ENCODE results near the gene OTUD1. TPM values are rescaled to one million over a fixed set of nuclear protein-coding genes. Genes with fewer than 3 reads are reported as not detected.

The OTUD1 gene
- total and polyA plus RNA-seq, 2 donors (not counting 1 experiment from before 2014, with no cell fraction given): 3.7 to 6.8 TPM

DNA sequence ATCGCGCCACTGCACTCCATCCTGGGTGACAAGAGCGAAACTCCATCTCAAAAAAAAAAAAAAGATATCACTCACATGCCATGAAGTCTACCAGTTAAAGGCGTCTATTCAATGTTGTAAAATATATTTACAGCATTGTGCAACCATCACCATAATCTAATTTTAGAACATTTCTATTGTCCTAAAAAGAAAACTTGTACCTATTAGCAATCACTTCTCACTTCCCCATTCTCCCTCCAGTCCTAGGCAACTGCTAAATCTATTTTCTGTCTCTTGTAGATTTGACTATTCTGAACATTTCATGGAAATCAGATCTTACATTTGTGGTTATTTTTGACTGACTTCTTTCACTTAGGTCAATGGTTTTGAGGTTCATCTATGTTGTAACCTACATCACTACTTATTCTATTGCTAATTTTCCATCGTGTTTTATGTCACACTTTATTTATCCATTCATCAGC lies 25.2 kb upstream of the OTUD1 start:
- Histone ChIP-seq H3K9ac (ENCODE audit: insufficient read depth, low read length) (no peak overlapping the region), H3K9me3 (ENCODE audit: control insufficient read depth, insufficient read depth, low read depth, low read length) (no peaks in the 10 kb centered on the region), H3K4me3 (replicated peaks in 1 of 4; ENCODE audit: control extremely low read depth in 1 of 4, insufficient read depth in 1 of 4, low read depth in 3 of 4, low read length in 4 of 4) (no peak overlapping the region), H3K4me1 (ENCODE audit: control insufficient read depth, extremely low read depth, insufficient read depth, low read length) (no peaks in the 10 kb centered on the region), H3K27ac (ENCODE audit: insufficient read depth, low read length) (no peak overlapping the region), H3K36me3 (ENCODE audit: control insufficient read depth, insufficient read depth, low read length) (no peaks in the 10 kb centered on the region), H3K79me2 (ENCODE audit: control insufficient read depth, insufficient read depth, low read length) (no peaks in the 10 kb centered on the region), H3K27me3 (ENCODE audit: control insufficient read depth, insufficient read depth, low read length) (no peaks in the 10 kb centered on the region), H3K4me2 (ENCODE audit: extremely low read depth, insufficient read depth, low read length) (no peak overlapping the region), H4K20me1 (ENCODE audit: control insufficient read depth, extremely low read depth, insufficient read depth, low read length) (no peaks in the 10 kb centered on the region), H2AFZ (ENCODE audit: low read length) (no peak overlapping the region)
- DNase-seq (ENCODE audit: low read depth in 2 of 2): no peak
- no peak for TF ChIP-seq EZH2 (IDR thresholded peaks at IDR 0.05; ENCODE audit: low read length, missing control alignments)
- TF ChIP-seq, protein P1, sequence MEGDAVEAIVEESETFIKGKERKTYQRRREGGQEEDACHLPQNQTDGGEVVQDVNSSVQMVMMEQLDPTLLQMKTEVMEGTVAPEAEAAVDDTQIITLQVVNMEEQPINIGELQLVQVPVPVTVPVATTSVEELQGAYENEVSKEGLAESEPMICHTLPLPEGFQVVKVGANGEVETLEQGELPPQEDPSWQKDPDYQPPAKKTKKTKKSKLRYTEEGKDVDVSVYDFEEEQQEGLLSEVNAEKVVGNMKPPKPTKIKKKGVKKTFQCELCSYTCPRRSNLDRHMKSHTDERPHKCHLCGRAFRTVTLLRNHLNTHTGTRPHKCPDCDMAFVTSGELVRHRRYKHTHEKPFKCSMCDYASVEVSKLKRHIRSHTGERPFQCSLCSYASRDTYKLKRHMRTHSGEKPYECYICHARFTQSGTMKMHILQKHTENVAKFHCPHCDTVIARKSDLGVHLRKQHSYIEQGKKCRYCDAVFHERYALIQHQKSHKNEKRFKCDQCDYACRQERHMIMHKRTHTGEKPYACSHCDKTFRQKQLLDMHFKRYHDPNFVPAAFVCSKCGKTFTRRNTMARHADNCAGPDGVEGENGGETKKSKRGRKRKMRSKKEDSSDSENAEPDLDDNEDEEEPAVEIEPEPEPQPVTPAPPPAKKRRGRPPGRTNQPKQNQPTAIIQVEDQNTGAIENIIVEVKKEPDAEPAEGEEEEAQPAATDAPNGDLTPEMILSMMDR (conservative IDR thresholded peaks at IDR 0.05 in 1 of 2, IDR thresholded peaks at IDR 0.05 in 1 of 2; ENCODE audit: low read depth in 1 of 2, low read length in 2 of 2): no peak

DNA sequence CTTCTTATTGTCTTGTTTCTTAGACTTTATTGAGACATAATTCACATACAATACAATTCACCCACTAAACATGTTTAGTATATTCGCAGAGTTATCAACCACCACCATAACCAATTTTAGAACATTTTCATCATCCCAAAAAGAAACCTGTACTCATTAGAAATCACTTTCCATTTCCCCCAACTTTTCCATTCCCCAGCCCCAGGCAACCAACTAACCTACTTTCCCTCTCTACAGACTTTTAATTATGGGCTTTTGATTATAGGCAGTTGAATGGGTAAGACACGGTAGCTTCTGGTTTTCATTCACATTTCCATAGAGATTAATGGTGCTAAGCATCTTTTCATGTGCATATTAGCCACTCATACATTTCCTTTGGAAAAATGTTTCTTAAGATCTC lies 24.2 kb upstream of the OTUD1 start:
- Histone ChIP-seq H3K27ac (ENCODE audit: insufficient read depth, low read length) (no peak overlapping the region), H3K4me1 (ENCODE audit: control insufficient read depth, extremely low read depth, insufficient read depth, low read length) (no peaks in the 10 kb centered on the region), H3K79me2 (ENCODE audit: control insufficient read depth, insufficient read depth, low read length) (no peaks in the 10 kb centered on the region), H3K4me2 (ENCODE audit: extremely low read depth, insufficient read depth, low read length) (no peak overlapping the region), H3K27me3 (ENCODE audit: control insufficient read depth, insufficient read depth, low read length) (no peaks in the 10 kb centered on the region), H3K36me3 (ENCODE audit: control insufficient read depth, insufficient read depth, low read length) (no peaks in the 10 kb centered on the region), H3K9ac (ENCODE audit: insufficient read depth, low read length) (no peak overlapping the region), H2AFZ (ENCODE audit: low read length) (no peak overlapping the region), H4K20me1 (ENCODE audit: control insufficient read depth, extremely low read depth, insufficient read depth, low read length) (no peaks in the 10 kb centered on the region), H3K9me3 (ENCODE audit: control insufficient read depth, insufficient read depth, low read depth, low read length) (no peaks in the 10 kb centered on the region), H3K4me3 (replicated peaks in 1 of 4; ENCODE audit: control extremely low read depth in 1 of 4, insufficient read depth in 1 of 4, low read depth in 3 of 4, low read length in 4 of 4) (no peak overlapping the region)
- DNase-seq (ENCODE audit: low read depth in 2 of 2): no peak
- TF ChIP-seq, protein P1 (conservative IDR thresholded peaks at IDR 0.05 in 1 of 2, IDR thresholded peaks at IDR 0.05 in 1 of 2; ENCODE audit: low read depth in 1 of 2, low read length in 2 of 2): no peak
- no peak for TF ChIP-seq EZH2 (IDR thresholded peaks at IDR 0.05; ENCODE audit: low read length, missing control alignments)

DNA sequence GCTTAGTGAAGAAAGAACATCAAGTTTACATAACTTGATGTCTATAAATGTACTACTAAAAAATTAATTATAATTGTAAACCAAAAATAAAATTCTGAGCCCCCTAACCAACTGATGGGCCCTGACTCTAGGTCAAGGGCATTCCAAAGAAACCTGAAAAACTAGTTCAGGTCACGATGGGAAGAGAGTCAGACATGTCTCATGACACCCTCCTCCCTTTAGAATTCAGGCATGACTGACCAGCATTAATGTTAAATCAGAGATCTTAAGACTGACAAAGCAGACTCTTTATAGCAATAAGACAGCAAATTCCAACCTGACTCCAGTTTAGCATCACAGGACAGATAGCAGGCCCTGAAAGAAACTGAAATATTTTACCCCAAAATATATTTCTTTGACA lies 21.6 kb upstream of the OTUD1 start:
- H3K4me2 ChIP-seq (ENCODE audit: extremely low read depth, insufficient read depth, low read length): no peak overlapping the region
- H3K4me3 ChIP-seq (replicated peaks in 1 of 4; ENCODE audit: control extremely low read depth in 1 of 4, insufficient read depth in 1 of 4, low read depth in 3 of 4, low read length in 4 of 4): no peak overlapping the region
- H3K9ac ChIP-seq (ENCODE audit: insufficient read depth, low read length): no peak overlapping the region
- no peak overlapping the region for H3K27ac ChIP-seq (ENCODE audit: insufficient read depth, low read length)
- H3K9me3 ChIP-seq (ENCODE audit: control insufficient read depth, insufficient read depth, low read depth, low read length): no peaks in the 10 kb centered on the region
- no peaks in the 10 kb centered on the region for H3K79me2 ChIP-seq (ENCODE audit: control insufficient read depth, insufficient read depth, low read length)
- H2AFZ ChIP-seq (ENCODE audit: low read length): no peak overlapping the region
- TF ChIP-seq, protein P1 (conservative IDR thresholded peaks at IDR 0.05 in 1 of 2, IDR thresholded peaks at IDR 0.05 in 1 of 2; ENCODE audit: low read depth in 1 of 2, low read length in 2 of 2): no peak
- no peak for TF ChIP-seq EZH2 (IDR thresholded peaks at IDR 0.05; ENCODE audit: low read length, missing control alignments)
- no peaks in the 10 kb centered on the region for H3K4me1 ChIP-seq (ENCODE audit: control insufficient read depth, extremely low read depth, insufficient read depth, low read length)
- no peaks in the 10 kb centered on the region for H4K20me1 ChIP-seq (ENCODE audit: control insufficient read depth, extremely low read depth, insufficient read depth, low read length)
- H3K27me3 ChIP-seq (ENCODE audit: control insufficient read depth, insufficient read depth, low read length): no peaks in the 10 kb centered on the region
- DNase-seq (ENCODE audit: low read depth in 2 of 2): no peak
- H3K36me3 ChIP-seq (ENCODE audit: control insufficient read depth, insufficient read depth, low read length): no peaks in the 10 kb centered on the region

Measured in fibroblast of lung (primary cell).